AG08396 (cell line): ENCODE data around the gene TMC2.
"Not testable (repeated sequence)": the region's sequence is repeated elsewhere in the genome, so short reads cannot be mapped to it uniquely, and the experiment has no call there.

ENCODE experiments used
- DNase-seq: peaks from one replicate; pipeline ENCODE4 v3.0.0; 2012; ENCODE audit warnings: low spot score, mixed read lengths

The TMC2 gene

GRCh38 chr20:2526218-2526583, 10.2 kb upstream of the TMC2 start:
- not testable (repeated sequence) for DNase-seq

GRCh38 chr20:2527762-2528161, 8.6 kb upstream of the TMC2 start:
- DNase-seq: no peak

GRCh38 chr20:2528671-2529271, 7.6 kb upstream of the TMC2 start:
- DNase-seq: no peak

GRCh38 chr20:2533118-2533517, 3.3 kb upstream of the TMC2 start:
- no peak for DNase-seq

GRCh38 chr20:2535711-2536559, 438 bp upstream of the TMC2 start:
- no peak for DNase-seq

- no peak for DNase-seq
Observed at GRCh38 chr20:2537101-2537500, 728 bp downstream of the TMC2 start.

GRCh38 chr20:2538356-2538755, 2.0 kb downstream of the TMC2 start:
- DNase-seq: no peak

- no peak for DNase-seq
Observed at GRCh38 chr20:2538931-2539720, 2.8 kb downstream of the TMC2 start.

- no peak for DNase-seq
Observed at GRCh38 chr20:2541940-2542339, 5.6 kb downstream of the TMC2 start.

GRCh38 chr20:2542361-2542760, 6.0 kb downstream of the TMC2 start:
- DNase-seq: no peak

GRCh38 chr20:2544211-2544610, 7.8 kb downstream of the TMC2 start:
- DNase-seq: no peak

- DNase-seq: no peak
Observed at GRCh38 chr20:2545594-2545993, 9.2 kb downstream of the TMC2 start.

GRCh38 chr20:2557873-2558580, 21.7 kb downstream of the TMC2 start:
- DNase-seq: no peak

- DNase-seq: peak; percentile 22
Observed at GRCh38 chr20:2558581-2559278, 22.4 kb downstream of the TMC2 start.

GRCh38 chr20:2559279-2559626, 22.9 kb downstream of the TMC2 start:
- no peak for DNase-seq

GRCh38 chr20:2559651-2560050, 23.3 kb downstream of the TMC2 start:
- no peak for DNase-seq

- DNase-seq: no peak
Observed at GRCh38 chr20:2563116-2563515, 26.7 kb downstream of the TMC2 start.

- DNase-seq: no peak
Observed at GRCh38 chr20:2564406-2564805, 28.0 kb downstream of the TMC2 start.

GRCh38 chr20:2575682-2576081, 39.3 kb downstream of the TMC2 start:
- no peak for DNase-seq

- DNase-seq: no peak
Observed at GRCh38 chr20:2576317-2576727, 39.9 kb downstream of the TMC2 start.

- no peak for DNase-seq
Observed at GRCh38 chr20:2578475-2579192, 42.3 kb downstream of the TMC2 start.
